ENCODE data around the gene FOXJ3.

FOXJ3 gene

GRCh38 chr1:42139444-42139843, 195.6 kb downstream of the FOXJ3 start:
- no peak for DNase-seq

DNA sequence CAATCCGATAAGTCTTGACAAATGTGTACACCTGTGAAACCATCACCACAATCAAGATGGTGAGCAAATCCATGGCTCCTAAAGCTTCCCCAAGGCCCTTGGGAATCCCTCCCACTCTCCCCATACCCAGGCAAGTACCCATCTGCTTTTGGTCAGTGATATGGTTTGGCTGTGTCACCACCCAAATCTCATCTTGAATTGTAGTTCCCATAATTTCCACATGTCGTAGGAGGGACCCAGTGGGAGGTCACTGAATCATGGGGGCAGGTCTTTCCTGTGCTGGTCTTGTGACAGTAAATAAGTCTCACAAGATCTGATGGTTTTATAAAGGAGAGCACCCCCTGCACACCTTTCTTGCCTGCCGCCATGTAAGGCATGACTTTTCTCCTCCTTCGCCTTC, 196.4 kb downstream of the FOXJ3 start:
- DNase-seq, result no peak

- no peak for DNase-seq
Measured at GRCh38 chr1:42137766-42138165, 197.3 kb downstream of the FOXJ3 start.

DNA sequence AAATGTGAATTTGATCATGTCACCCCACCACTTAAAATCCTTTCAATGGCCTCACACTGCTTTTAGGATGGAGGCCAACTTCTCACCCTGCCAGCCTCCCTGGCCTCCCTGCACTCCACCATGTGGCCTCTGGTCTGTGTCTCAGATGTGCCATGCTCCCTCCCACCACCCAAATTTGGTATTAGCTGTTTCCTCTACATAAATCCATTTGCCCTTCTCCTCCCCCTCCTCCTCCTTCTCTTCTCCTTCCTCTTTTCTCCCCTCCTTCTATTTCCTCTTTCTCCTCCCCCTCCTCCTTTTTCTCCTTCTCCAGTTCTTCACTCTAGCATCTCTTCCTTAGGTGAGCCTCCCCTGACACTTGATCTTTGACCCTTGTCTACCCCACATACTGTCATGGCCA, 198.6 kb downstream of the FOXJ3 start:
- DNase-seq, result no peak

DNA sequence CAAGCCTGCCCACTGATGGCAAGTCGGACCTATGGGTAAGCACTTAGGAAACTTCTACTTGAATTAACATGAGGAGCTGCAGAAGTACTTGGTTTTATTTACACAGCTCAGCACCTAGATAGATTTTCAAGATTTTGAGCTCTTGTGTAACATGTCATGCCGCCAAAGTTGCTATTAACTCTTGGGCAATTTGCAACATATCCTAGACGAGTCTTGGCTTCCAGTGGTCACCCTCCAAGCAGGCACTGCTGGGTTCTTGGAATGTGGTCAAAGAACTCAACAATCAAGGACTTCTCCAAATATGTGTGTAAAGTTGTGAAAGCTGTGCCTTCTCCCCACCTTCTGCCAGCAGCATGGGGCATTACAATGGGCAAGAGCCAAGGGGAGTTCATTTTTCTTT, 199.6 kb downstream of the FOXJ3 start:
- DNase-seq, result no peak

DNA sequence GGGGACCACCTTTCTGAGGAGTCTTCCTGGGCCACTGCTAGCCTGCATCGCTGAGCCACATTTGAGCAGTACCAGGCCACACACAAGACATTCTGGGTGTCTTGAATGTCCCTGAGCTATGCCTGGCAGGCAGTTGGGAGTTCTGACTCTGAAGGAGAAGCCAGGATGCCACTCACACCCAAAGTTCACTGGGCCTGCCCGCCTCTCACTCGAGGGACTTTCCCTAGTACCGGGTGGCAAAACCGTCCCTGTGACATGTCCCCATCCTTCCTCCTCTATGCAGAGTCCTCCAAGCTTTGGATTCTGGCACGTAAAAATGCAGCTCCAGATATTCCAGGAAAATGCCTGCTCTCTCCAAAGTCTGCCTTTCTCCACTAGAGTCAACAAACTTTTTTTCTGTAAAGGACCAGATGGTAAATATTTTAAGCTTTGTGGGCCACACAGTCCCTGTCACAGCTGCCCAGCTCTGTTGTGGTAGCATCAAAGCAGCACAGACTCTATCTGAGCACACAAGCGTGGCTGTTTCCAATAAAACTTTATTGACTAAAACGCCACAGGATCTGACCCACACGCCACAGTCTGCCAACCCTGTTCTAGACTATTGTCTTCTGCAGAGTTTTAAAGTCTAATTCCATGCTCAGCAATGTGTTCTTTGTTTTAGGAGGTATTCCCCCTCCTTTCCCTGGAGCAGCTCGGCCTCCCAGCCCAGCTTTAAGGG, 201.1 kb downstream of the FOXJ3 start:
- no peak for DNase-seq

DNA sequence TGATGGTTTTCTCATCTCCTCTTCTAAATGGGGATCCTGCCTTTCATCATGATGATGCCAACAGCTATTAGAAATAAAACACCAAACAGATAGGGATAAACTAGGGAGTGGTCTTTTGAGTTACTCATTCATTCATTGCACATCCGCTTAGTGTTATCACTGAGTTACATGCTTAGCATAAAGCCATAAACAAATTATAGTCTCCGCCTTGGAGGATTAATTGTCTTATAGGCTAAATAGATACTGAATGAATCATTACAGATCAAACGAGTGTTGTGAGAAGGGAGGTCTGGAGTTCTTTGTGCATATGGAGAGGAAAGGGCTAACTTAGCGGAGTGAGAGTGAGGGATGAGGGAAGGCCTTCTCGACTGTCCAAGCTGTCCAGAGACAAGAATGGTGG, 201.6 kb downstream of the FOXJ3 start:
- DNase-seq, result no peak

DNA sequence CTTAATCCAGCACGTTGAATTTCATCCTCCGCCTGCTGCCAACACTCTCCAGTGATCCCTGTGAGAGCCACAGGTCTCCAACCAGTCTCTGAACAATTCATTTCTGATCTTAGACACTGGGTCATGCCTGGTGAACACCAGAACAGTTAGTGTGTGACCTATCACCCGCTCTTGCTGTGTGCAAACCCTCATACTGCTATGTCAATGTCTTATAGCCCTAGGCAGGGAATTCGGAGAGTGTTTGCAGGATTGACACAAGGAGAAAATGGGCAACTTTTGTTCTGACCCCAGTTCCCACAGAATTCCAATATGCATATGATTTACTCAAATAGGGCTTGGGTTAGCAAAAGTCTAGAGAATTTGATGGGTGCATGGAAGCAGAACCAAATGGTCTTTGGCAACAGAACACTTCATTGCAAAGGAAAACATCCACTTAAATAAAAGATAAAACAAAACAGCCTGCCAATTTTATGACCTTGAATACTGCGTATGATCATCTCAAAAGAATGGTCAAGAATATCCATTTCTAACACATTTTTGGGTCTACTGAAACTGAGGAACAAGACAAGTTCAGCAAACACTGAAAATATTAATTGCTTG, 204.9 kb downstream of the FOXJ3 start:
- no peak for DNase-seq

DNA sequence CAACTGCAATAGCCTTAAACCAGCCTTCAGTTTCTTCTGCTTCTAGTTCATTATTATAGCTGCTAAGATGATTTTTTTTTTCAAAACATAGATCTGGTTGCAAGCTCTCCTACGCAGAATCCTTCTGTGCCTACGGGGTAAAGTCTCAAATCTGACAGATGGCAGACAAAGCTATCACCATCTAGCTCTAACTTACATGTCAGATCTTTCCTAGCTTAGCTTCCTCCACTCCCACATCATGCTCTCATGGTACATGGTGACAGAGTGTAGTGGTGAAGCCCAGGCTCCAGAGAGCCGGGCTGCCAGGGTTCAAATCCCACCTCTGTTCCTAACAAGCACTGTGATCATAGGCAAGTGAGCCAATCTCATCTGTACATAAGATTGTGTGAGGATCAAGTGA, 206.1 kb downstream of the FOXJ3 start:
- DNase-seq, result no peak

DNA sequence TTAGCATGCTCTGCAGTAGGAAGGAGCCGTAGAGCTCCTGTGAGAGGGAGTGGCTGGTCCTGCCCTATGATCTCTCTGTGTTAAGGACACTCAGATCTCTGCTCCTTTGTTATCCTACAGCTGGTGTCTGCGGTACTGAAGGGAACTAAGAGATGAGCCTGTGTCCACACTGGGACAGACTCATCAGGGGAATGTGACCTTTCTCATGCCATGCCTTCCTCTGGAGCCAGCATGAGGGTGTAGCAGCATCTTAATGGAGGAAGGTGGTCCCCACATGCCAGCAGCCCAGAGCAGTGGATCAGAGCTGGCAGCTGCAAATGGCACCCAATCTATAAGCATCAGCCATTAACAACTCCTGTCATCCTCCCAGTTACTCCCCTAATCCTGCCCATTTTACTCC, 206.5 kb downstream of the FOXJ3 start:
- DNase-seq, result no peak

DNA sequence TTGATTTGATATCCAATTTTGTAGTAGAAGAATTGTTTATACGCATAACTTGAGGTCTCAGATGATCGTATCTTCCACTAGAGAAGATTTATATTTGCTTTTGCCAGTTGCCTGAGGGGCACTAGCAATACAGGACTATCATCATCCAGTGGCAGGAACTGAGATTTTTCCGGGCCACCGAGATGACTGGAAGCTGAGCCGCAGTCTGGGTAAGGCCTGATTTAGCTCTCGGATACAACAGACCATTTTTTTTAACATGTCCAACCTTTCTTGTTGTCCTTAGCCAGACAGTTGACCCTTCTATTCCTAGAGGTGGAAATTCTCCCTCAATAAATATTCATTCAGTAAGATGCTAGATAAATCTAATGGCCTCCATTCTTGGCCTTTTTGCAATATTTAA, 207.3 kb downstream of the FOXJ3 start:
- no peak for DNase-seq
